Activated CD4-positive, alpha-beta T cell treated with anti-CD3 and anti-CD28 coated beads for 48 hours (primary cell): Measurements from ENCODE around the gene PTCHD1.

Source experiments
- DNase-seq: peaks from one replicate; pipeline ENCODE4 v3.0.0-alpha.2; 2020

PTCHD1 gene

GRCh38 chrX:23364416-23364815 lies 29.8 kb downstream of the PTCHD1 start:
- no peak for DNase-seq

DNA sequence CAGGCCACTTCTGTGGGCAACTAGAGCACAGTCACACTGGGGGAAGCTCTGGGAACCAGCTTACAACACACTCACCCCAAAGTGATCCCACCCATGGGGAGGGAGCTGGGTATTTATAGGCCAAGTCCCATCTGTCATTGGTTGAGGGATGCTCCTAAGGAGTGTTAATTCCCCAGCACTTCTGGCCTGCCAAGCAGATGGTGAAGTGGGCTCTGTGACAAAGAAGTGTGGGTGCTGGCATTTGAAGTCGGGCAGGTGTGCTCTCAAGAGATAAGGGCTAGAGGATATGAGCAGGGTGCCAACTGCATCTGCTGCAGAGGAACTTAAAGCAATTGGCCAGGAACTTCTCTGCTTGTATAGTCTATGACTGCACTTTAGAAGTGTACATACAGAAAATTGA lies 30.9 kb downstream of the PTCHD1 start:
- no peak for DNase-seq

- DNase-seq: no peak
These were observed 32.3 kb downstream of the PTCHD1 start for GRCh38 chrX:23366914-23367313.

GRCh38 chrX:23369027-23369426 lies 34.4 kb downstream of the PTCHD1 start:
- DNase-seq: no peak

GRCh38 chrX:23372220-23372902 lies 37.7 kb downstream of the PTCHD1 start:
- DNase-seq: no peak

DNA sequence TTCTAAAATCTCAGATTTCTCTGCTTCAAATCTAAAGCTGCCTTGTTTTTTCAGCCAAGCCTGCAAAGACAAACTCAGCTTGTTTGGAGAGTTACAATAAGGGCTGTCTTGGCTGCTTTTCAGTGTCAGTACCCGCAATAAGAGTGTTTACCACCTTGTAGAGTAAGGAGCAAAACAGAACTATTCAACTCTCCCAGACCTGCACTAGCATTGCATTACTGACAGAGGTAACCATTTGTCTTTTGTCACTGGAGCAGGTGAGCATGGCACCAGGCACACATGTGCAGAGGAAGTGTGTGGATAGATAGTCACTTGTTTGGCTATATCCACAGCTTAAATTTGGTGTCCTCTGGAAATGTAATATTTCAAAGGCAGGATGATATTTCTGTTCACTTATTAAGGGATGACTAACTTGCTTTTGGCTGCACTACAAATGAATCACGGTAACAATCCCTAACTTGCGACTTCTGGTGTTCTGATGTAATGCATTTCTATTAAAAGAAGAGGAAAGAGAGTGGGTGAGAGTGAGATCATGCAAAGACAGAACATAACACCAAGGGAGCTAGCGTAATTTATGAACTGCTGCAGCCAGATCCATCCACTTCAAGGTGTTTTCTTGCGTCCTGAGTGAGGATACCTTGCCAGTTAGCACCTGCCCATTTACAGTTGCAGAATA lies 38.6 kb downstream of the PTCHD1 start:
- DNase-seq: no peak

GRCh38 chrX:23374291-23374690 lies 39.6 kb downstream of the PTCHD1 start:
- no peak for DNase-seq

DNA sequence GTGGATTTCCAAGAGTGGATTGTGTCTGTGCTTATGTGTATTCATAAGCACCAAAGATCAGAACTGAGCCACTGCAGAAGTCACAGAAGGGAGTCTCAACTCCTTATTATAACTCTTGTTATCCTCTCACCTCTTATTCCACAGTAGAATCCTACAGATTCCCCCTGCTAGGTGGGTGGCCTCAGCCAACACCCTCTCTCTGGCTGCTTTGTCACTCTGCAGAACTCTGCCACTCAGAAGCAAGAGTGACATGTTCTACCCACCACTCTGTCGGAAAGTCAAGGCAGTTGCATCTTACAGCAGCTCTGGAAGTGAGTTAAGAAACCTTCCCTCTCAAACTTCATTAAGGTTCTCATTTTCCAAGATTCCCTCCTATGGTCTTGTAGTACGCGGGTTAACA lies 41.9 kb downstream of the PTCHD1 start:
- no peak for DNase-seq

DNA sequence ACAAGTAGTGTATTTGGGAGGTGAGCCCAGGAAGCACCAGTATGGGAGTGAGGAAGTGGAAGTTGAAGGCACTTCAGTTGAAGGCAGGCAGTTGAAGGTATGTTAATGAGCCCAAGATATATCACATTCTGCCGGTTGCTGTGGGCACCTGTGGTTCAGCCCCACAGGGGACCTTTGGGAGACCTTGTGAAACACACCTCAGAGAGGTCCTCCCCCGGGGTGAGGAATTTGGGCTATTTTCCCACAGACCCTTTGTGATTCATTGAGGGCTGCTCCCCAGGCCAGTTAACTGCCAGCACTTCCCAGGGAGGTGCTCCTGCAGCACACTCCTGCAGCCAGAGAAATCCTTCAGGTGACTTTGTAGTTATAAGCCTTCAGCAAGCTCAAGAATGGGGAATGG lies 45.9 kb downstream of the PTCHD1 start:
- no peak for DNase-seq

- no peak for DNase-seq
These were observed 46.7 kb downstream of the PTCHD1 start for GRCh38 chrX:23381099-23382087.

GRCh38 chrX:23382572-23382971 lies 47.9 kb downstream of the PTCHD1 start:
- no peak for DNase-seq

DNA sequence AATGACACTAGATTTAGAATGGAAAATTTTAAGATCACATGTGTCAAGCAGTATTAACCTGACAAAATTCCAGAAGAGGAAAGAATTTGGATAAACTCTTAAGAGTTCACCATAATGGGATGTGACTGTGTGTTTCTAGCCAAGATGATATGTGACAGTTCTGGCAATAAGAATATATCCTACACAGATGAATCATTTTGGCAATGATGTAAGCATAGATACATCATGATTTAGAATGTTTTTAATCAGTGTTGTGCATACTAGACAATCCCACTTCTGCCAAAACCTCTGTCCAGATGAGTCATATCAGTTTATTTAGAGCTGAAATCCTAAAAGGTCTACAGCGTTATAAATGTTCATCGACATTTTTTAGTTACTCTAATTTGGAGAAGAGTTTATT lies 48.8 kb downstream of the PTCHD1 start:
- DNase-seq: no peak

DNA sequence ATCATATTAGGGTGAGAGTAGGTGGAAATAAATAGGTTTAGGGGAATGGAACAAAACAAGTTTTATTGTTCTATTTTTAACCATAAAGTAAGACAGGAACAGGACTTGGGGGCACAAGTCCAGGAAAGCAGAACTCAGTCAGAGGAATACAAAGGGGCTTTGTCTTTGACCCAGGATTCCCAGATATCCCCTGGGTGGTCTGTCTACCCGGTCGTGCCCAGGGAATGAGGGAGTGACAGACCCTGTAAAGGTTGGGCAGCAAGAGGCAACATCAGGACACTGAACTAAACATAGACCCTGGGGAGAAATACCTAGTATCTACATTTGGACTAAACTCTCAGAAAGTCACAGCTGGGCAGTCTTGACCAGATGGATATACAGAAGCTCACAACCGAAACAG lies 50.6 kb downstream of the PTCHD1 start:
- no peak for DNase-seq

DNA sequence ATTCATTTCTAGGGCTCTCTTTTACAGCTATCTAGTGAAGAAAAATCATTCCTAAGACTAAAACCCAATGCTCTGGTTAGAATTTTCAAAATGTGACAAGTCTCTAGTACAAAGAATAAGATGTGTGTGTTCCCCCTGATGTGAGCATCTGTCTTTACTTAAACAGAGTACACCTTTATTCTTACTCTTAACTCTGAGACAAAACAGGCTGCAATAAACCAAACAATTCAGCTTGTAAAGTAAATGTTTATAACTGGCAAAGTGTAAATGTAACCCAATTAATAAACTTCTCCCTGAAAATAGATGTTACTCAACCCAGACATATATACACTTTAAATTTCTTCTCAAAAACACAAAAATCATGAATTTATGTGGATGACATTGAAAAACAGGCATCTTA lies 51.6 kb downstream of the PTCHD1 start:
- DNase-seq: no peak

GRCh38 chrX:23386726-23387125 lies 52.1 kb downstream of the PTCHD1 start:
- no peak for DNase-seq

DNA sequence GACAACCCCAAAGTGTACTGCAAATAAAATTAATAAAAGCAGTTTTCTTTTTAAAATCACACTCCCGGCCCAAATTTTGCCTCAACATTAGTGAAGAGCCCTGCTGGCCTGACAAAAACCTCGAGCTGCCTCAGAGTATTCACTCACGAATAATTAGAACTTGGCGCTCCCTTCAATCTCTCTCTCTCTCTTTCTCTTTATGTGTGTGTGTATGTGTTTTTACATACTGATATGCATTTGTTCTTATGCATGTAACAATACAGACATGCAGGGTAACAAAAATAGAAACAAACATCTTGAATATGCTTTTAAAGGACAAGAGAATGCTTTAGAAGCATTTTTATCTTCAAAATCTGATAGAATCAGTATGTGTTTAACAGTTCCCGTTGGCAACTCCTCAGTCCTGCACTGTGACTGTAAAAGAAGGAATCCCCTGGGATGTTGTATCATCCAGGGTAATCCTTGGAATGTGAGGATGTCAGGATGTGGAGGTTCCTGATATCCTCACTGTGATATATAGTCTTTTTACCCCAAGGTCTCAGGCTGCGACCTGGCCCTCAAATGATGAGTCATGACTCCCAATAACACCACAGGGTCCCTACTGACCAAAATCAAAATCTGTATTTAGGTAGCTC lies 53.0 kb downstream of the PTCHD1 start:
- DNase-seq: no peak

DNA sequence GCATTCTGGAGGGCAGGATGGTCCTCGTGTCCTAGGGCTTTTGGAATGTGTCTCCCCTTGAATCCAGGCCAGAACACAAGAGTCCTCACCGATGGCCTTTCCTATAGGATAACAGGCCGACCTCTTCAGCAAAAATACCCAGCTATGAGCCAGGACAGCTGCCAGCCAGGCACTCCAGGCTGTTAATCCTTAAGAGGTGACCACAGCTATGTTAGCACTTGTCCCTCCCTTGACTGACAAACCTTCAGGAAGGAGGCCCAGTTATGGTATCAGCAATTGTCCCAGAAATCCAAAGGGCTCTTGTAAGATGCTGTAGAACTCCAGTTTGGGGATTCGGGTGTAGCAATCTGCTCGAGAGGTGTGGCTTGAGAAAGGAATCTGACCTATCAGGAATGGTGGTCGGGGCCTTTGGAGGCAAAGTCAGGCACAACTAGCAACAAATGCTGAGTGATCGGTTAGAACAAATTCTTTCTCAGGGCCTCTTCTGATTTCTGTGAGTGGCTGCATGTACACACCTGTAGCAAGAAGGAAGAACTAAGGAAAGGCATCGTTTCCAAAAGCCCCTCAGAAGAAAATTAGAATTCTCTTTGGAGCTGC lies 54.6 kb downstream of the PTCHD1 start:
- no peak for DNase-seq

- no peak for DNase-seq
These were observed 56.3 kb downstream of the PTCHD1 start for GRCh38 chrX:23390979-23391378.

- no peak for DNase-seq
These were observed 57.5 kb downstream of the PTCHD1 start for GRCh38 chrX:23392195-23392594.

DNA sequence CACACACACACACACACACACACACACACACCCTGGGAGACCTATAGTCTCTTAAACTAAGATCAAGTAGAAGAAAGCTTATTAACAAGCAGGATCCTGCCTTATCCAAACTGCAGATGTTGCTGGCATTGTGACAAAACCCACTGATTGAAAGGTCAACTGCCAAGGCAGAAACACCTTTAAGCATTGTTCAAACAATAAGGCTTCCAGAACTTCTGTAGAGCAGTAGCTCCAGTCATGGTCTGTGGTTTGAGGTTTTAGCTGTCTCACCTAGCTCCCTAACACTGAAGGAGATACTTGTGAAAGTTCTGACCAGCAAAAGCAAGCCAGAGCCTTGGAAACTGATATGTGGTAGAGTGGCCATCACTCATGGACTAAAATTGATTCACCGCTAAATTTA lies 59.8 kb downstream of the PTCHD1 start:
- no peak for DNase-seq

GRCh38 chrX:23396263-23396662 lies 61.6 kb downstream of the PTCHD1 start:
- DNase-seq: no peak

- no peak for DNase-seq
These were observed 63.9 kb downstream of the PTCHD1 start for GRCh38 chrX:23398570-23398969.

GRCh38 chrX:23403849-23404248 lies 69.2 kb downstream of the PTCHD1 start:
- DNase-seq: no peak
